SU-DHL-6 (cell line): ENCODE measurements around the gene MELK.

ENCODE experiments used
- H2AFZ ChIP-seq: fragments of 200-600 bp; sonication (generic); 2 replicates; pipeline ENCODE4 v1.6.1; 2014; ENCODE audit warnings: low read depth, mild to moderate bottlenecking, moderate library complexity, mixed read lengths, antibody characterized with exemption, low read length; ENCODE audit not compliant: severe bottlenecking
- H3F3A ChIP-seq: fragments of 200-600 bp; shearing (Covaris generic); 2 replicates; pipeline ENCODE4 v1.6.0; 2016; ENCODE audit warnings: antibody characterized with exemption, mild to moderate bottlenecking; ENCODE audit not compliant: insufficient read depth
- H3K27ac ChIP-seq: fragments of 200-600 bp; sonication (generic); 2 replicates; pipeline ENCODE4 v1.5.1; 2016; ENCODE audit warnings: low read depth, mild to moderate bottlenecking, low read length, moderate library complexity, mixed read lengths
- H3K27me3 ChIP-seq: fragments of 200-600 bp; sonication (generic), shearing (Covaris generic); 2 replicates; pipeline ENCODE4 v1.6.0; 2014; ENCODE audit warnings: mild to moderate bottlenecking, low read length
- H3K36me3 ChIP-seq: fragments of 200-600 bp; sonication (generic); 2 replicates; pipeline ENCODE4 v1.6.1; 2014; ENCODE audit warnings: mild to moderate bottlenecking, low read length, mixed read lengths
- H3K4me2 ChIP-seq: fragments of 300-600, 200-600 bp; shearing (Covaris generic), sonication (generic); 2 replicates; pipeline ENCODE4 v1.6.0; 2014; ENCODE audit warnings: low read length, low read depth, mild to moderate bottlenecking; ENCODE audit not compliant: poor library complexity, severe bottlenecking
- H3K4me3 ChIP-seq: fragments of 200-600 bp; sonication (generic); 2 replicates; pipeline ENCODE4 v1.5.1; 2014; ENCODE audit warnings: antibody characterized with exemption, low read length, mild to moderate bottlenecking, mixed read lengths; ENCODE audit not compliant: insufficient read depth, poor library complexity, severe bottlenecking
- H3K79me2 ChIP-seq: fragments of 200-600 bp; sonication (generic); 2 replicates; pipeline ENCODE4 v1.6.1; 2014; ENCODE audit warnings: mild to moderate bottlenecking, low read length, moderate library complexity; ENCODE audit not compliant: insufficient read depth
- H3K9ac ChIP-seq: fragments of 200-600 bp; sonication (generic); 2 replicates; pipeline ENCODE4 v1.7.0; 2014; ENCODE audit warnings: mild to moderate bottlenecking, low read length
- H3K9me2 ChIP-seq: fragments of 200-600 bp; sonication (generic); replicated peaks from 2 replicates; pipeline ENCODE4 v1.6.1; 2014; ENCODE audit warnings: low read length; ENCODE audit not compliant: insufficient read depth
- H3K9me3 ChIP-seq: fragments of 200-600 bp; sonication (generic); 2 replicates; pipeline ENCODE4 v1.6.1; 2014; ENCODE audit warnings: low read length, mixed read lengths; ENCODE audit not compliant: insufficient read depth
- H4K20me1 ChIP-seq: fragments of 200-600 bp; sonication (generic); 2 replicates; pipeline ENCODE4 v1.6.1; 2014; ENCODE audit warnings: low read depth, mild to moderate bottlenecking, antibody characterized with exemption, low read length, moderate library complexity, mixed read lengths
- CTCF ChIP-seq: fragments of 200-600 bp; sonication (generic); IDR thresholded peaks from one replicate; pipeline ENCODE4 v1.5.1; 2017; ENCODE audit warnings: antibody characterized with exemption, mild to moderate bottlenecking, low read length, moderate library complexity; ENCODE audit not compliant: insufficient read depth, poor library complexity, severe bottlenecking
- EZH2phosphoT487 ChIP-seq: fragments of 200-600 bp; sonication (generic), shearing (Covaris generic); conservative IDR thresholded peaks from 2 replicates; pipeline ENCODE4 v1.6.1; 2018; ENCODE audit warnings: mild to moderate bottlenecking, antibody characterized with exemption, low read length, moderate library complexity, mixed read lengths

MELK gene

GRCh38 chr9:36535107-36535506 is 37.6 kb upstream of the MELK start:
- Histone ChIP-seq H3K27ac (no peak overlapping the region), H3K9ac (no peak overlapping the region), H3K4me2 (no peak overlapping the region), H4K20me1 (no peaks in the 10 kb centered on the region), H3K79me2 (no peaks in the 10 kb centered on the region), H3K9me3 (no peaks in the 10 kb centered on the region), H3K27me3 (no peaks in the 10 kb centered on the region), H3K4me3 (no peak overlapping the region), H3K36me3 (no peaks in the 10 kb centered on the region), H2AFZ (no peak overlapping the region), H3F3A (no peaks in the 10 kb centered on the region), H3K9me2 (no peaks in the 10 kb centered on the region)
- TF ChIP-seq EZH2phosphoT487 (no peak), CTCF (no peak)

GRCh38 chr9:36537861-36538260 is 34.8 kb upstream of the MELK start:
- H3K9ac ChIP-seq = no peak overlapping the region
- no peak overlapping the region for H2AFZ ChIP-seq
- no peaks in the 10 kb centered on the region for H3K79me2 ChIP-seq
- H3K27ac ChIP-seq = no peak overlapping the region
- H4K20me1 ChIP-seq = no peaks in the 10 kb centered on the region
- H3K9me2 ChIP-seq = no peaks in the 10 kb centered on the region
- no peaks in the 10 kb centered on the region for H3K9me3 ChIP-seq
- H3K4me3 ChIP-seq = no peak overlapping the region
- no peaks in the 10 kb centered on the region for H3F3A ChIP-seq
- H3K4me2 ChIP-seq = no peak overlapping the region
- no peak for TF ChIP-seq CTCF
- TF ChIP-seq EZH2phosphoT487 = no peak
- H3K27me3 ChIP-seq = no peaks in the 10 kb centered on the region
- H3K36me3 ChIP-seq = no peaks in the 10 kb centered on the region

- no peak overlapping the region for H3K4me2 ChIP-seq
- no peaks in the 10 kb centered on the region for H3K9me2 ChIP-seq
These were observed 30.3 kb upstream of the MELK start for GRCh38 chr9:36542355-36542754.

More at GRCh38 chr9:36542355-36542754, 30.3 kb upstream of the MELK start:
- H3F3A ChIP-seq = no peaks in the 10 kb centered on the region
- H3K9ac ChIP-seq = no peak overlapping the region
- no peaks in the 10 kb centered on the region for H4K20me1 ChIP-seq
- TF ChIP-seq CTCF (no peak), EZH2phosphoT487 (no peak)
- no peaks in the 10 kb centered on the region for H3K9me3 ChIP-seq
- H3K27ac ChIP-seq = no peak overlapping the region
- H3K36me3 ChIP-seq = no peaks in the 10 kb centered on the region
- no peaks in the 10 kb centered on the region for H3K79me2 ChIP-seq
- no peak overlapping the region for H2AFZ ChIP-seq
- no peak overlapping the region for H3K4me3 ChIP-seq
- no peaks in the 10 kb centered on the region for H3K27me3 ChIP-seq
